ENCODE measurements around the gene WFDC5.

The WFDC5 gene

GRCh38 chr20:45069261-45069660 lies 45.7 kb downstream of the WFDC5 start:
- no peak for TF ChIP-seq EGR1 (IDR thresholded peaks at IDR 0.05)
- no peak for TF ChIP-seq FOXM1 (IDR thresholded peaks at IDR 0.05; ENCODE audit: borderline replicate concordance, low read depth)
- TF ChIP-seq YY1 (IDR thresholded peaks at IDR 0.05; ENCODE audit: low read depth): no peak
- TF ChIP-seq NFIC (IDR thresholded peaks at IDR 0.05): no peak
- no peak for TF ChIP-seq TCF12 (IDR thresholded peaks at IDR 0.05; ENCODE audit: low read depth)

GRCh38 chr20:45067558-45067957 lies 47.4 kb downstream of the WFDC5 start:
- no peak for TF ChIP-seq CREB1 (IDR thresholded peaks at IDR 0.05; ENCODE audit: low read depth)

GRCh38 chr20:45067087-45067486 lies 47.9 kb downstream of the WFDC5 start:
- TF ChIP-seq YY1 (IDR thresholded peaks at IDR 0.05; ENCODE audit: low read depth) (no peak), CEBPB (IDR thresholded peaks at IDR 0.05) (no peak), ZBTB7A (IDR thresholded peaks at IDR 0.05; ENCODE audit: low read depth) (no peak), EP300 (IDR thresholded peaks at IDR 0.05; ENCODE audit: borderline replicate concordance) (no peak), EGR1 (IDR thresholded peaks at IDR 0.05) (no peak), REST (IDR thresholded peaks at IDR 0.05; ENCODE audit: low read depth) (no peak), FOXM1 (IDR thresholded peaks at IDR 0.05; ENCODE audit: borderline replicate concordance, low read depth) (no peak), USF1 (IDR thresholded peaks at IDR 0.05) (no peak), MAX (IDR thresholded peaks at IDR 0.05) (no peak), TCF12 (IDR thresholded peaks at IDR 0.05; ENCODE audit: low read depth) (no peak), TAF1 (IDR thresholded peaks at IDR 0.05; ENCODE audit: low read depth) (no peak), TEAD4 (IDR thresholded peaks at IDR 0.05) (no peak), CREB1 (IDR thresholded peaks at IDR 0.05; ENCODE audit: low read depth) (no peak), RAD21 (IDR thresholded peaks at IDR 0.05; ENCODE audit: low read depth) (no peak)

GRCh38 chr20:45066372-45066771 lies 48.6 kb downstream of the WFDC5 start:
- TF ChIP-seq CEBPB (IDR thresholded peaks at IDR 0.05) (no peak), USF1 (IDR thresholded peaks at IDR 0.05) (no peak), EP300 (IDR thresholded peaks at IDR 0.05; ENCODE audit: borderline replicate concordance) (no peak), MAX (IDR thresholded peaks at IDR 0.05) (no peak), RAD21 (IDR thresholded peaks at IDR 0.05; ENCODE audit: low read depth) (no peak), TAF1 (IDR thresholded peaks at IDR 0.05; ENCODE audit: low read depth) (no peak), TCF12 (IDR thresholded peaks at IDR 0.05; ENCODE audit: low read depth) (no peak), CREB1 (IDR thresholded peaks at IDR 0.05; ENCODE audit: low read depth) (no peak), FOXM1 (IDR thresholded peaks at IDR 0.05; ENCODE audit: borderline replicate concordance, low read depth) (no peak), ZBTB7A (IDR thresholded peaks at IDR 0.05; ENCODE audit: low read depth) (no peak), REST (IDR thresholded peaks at IDR 0.05; ENCODE audit: low read depth) (no peak), EGR1 (IDR thresholded peaks at IDR 0.05) (no peak), NFIC (IDR thresholded peaks at IDR 0.05) (no peak), TEAD4 (IDR thresholded peaks at IDR 0.05) (no peak)

- TF ChIP-seq TAF1 (IDR thresholded peaks at IDR 0.05; ENCODE audit: low read depth): no peak
- TF ChIP-seq MAX (IDR thresholded peaks at IDR 0.05): no peak
- no peak for TF ChIP-seq REST (IDR thresholded peaks at IDR 0.05; ENCODE audit: low read depth)
- TF ChIP-seq ZBTB7A (IDR thresholded peaks at IDR 0.05; ENCODE audit: low read depth): no peak
- TF ChIP-seq TEAD4 (IDR thresholded peaks at IDR 0.05): no peak
- no peak for TF ChIP-seq USF1 (IDR thresholded peaks at IDR 0.05)
- TF ChIP-seq EP300 (IDR thresholded peaks at IDR 0.05; ENCODE audit: borderline replicate concordance): no peak
- no peak for TF ChIP-seq TCF12 (IDR thresholded peaks at IDR 0.05; ENCODE audit: low read depth)
- no peak for TF ChIP-seq CREB1 (IDR thresholded peaks at IDR 0.05; ENCODE audit: low read depth)
- TF ChIP-seq NFIC (IDR thresholded peaks at IDR 0.05): no peak
Observed at GRCh38 chr20:45064812-45065211, 50.2 kb downstream of the WFDC5 start.

Data from Ishikawa (cell line).